Type B pancreatic cell (in vitro differentiated cells): ENCODE measurements around the gene IL5RA. TPM values are rescaled to one million over a fixed set of nuclear protein-coding genes. Genes with fewer than 3 reads are reported as not detected.

Source experiments
- DNase-seq: peaks from one replicate; pipeline ENCODE4 v3.0.0; 2021; ENCODE audit warnings: mixed read lengths; ENCODE audit not compliant: unreplicated experiment; ENCODE audit errors: extremely low spot score
- H3K27ac Mint-ChIP-seq: 2 replicates; pipeline ENCODE4 v1.8.0; 2021; ENCODE audit warnings: mild to moderate bottlenecking, mixed read lengths
- H3K27me3 Mint-ChIP-seq: 2 replicates; pipeline ENCODE4 v1.8.0; 2021; ENCODE audit warnings: mixed read lengths
- H3K36me3 Mint-ChIP-seq: 2 replicates; pipeline ENCODE4 v1.8.0; 2021; ENCODE audit warnings: mixed read lengths
- H3K4me1 Mint-ChIP-seq: one replicate; pipeline ENCODE4 v1.8.0; 2021; ENCODE audit warnings: mixed read lengths; ENCODE audit not compliant: unreplicated experiment
- H3K4me3 Mint-ChIP-seq: 2 replicates; pipeline ENCODE4 v1.8.0; 2021; ENCODE audit warnings: mild to moderate bottlenecking, mixed read lengths
- H3K9me3 Mint-ChIP-seq: 2 replicates; pipeline ENCODE4 v1.8.0; 2021; ENCODE audit warnings: mixed read lengths
- CTCF ChIP-seq: fragments of 200-600 bp; sonication (generic); conservative IDR thresholded peaks from 2 replicates; pipeline ENCODE4 v1.5.0; 2021; ENCODE audit warnings: antibody characterized with exemption, mild to moderate bottlenecking
- total RNA-seq: library from RNA; stranded (reverse); gene quantifications from 2 replicates; pipeline ENCODE4 v1.2.1, GENCODE V29; 2021; ENCODE audit warnings: low replicate concordance

Gene IL5RA
- total RNA-seq, 1 donor from 2014 or later, result 0.51 TPM

GRCh38 chr3:3059645-3060044 is 50.5 kb downstream of the IL5RA start:
- no peaks in the 10 kb centered on the region for H3K4me1 Mint-ChIP-seq
- no peak for DNase-seq
- no peaks in the 10 kb centered on the region for H3K9me3 Mint-ChIP-seq
- H3K27ac Mint-ChIP-seq, result no peak overlapping the region
- peaks cover 3% of the 10 kb centered on the region for H3K27me3 Mint-ChIP-seq
- no peak for TF ChIP-seq CTCF
- no peak overlapping the region for H3K4me3 Mint-ChIP-seq
- H3K36me3 Mint-ChIP-seq, result no peaks in the 10 kb centered on the region

GRCh38 chr3:3053974-3054373 is 56.2 kb downstream of the IL5RA start:
- Mint-ChIP-seq H3K27me3 (no peaks in the 10 kb centered on the region), H3K4me3 (no peak overlapping the region), H3K9me3 (no peaks in the 10 kb centered on the region), H3K4me1 (no peaks in the 10 kb centered on the region), H3K27ac (no peak overlapping the region), H3K36me3 (peaks cover 3% of the 10 kb centered on the region)
- no peak for TF ChIP-seq CTCF
- DNase-seq, result no peak

- peaks cover 3% of the 10 kb centered on the region for H3K9me3 Mint-ChIP-seq
- H3K36me3 Mint-ChIP-seq, result peaks cover 16% of the 10 kb centered on the region
- DNase-seq, result no peak
- no peaks in the 10 kb centered on the region for H3K27me3 Mint-ChIP-seq
- TF ChIP-seq CTCF, result no peak
- H3K4me3 Mint-ChIP-seq, result no peak overlapping the region
- peak overlapping the region; percentile 56 for H3K27ac Mint-ChIP-seq
- H3K4me1 Mint-ChIP-seq, result peaks cover 14% of the 10 kb centered on the region
These were observed 71.8 kb downstream of the IL5RA start for GRCh38 chr3:3038201-3038991.

GRCh38 chr3:3037156-3037555 is 73.0 kb downstream of the IL5RA start:
- H3K36me3 Mint-ChIP-seq, result peaks cover 16% of the 10 kb centered on the region
- no peaks in the 10 kb centered on the region for H3K9me3 Mint-ChIP-seq
- TF ChIP-seq CTCF, result no peak

GRCh38 chr3:3031326-3031725 is 78.8 kb downstream of the IL5RA start:
- no peak for DNase-seq
- Mint-ChIP-seq H3K27me3 (no peaks in the 10 kb centered on the region), H3K9me3 (no peaks in the 10 kb centered on the region), H3K36me3 (no peaks in the 10 kb centered on the region), H3K4me3 (no peak overlapping the region), H3K4me1 (peaks cover 3% of the 10 kb centered on the region), H3K27ac (no peak overlapping the region)
- no peak for TF ChIP-seq CTCF

More at GRCh38 chr3:3037156-3037555, 73.0 kb downstream of the IL5RA start:
- no peaks in the 10 kb centered on the region for H3K27me3 Mint-ChIP-seq
- no peak overlapping the region for H3K27ac Mint-ChIP-seq
- DNase-seq, result no peak
- no peak overlapping the region for H3K4me3 Mint-ChIP-seq
- peaks cover 14% of the 10 kb centered on the region for H3K4me1 Mint-ChIP-seq
